Stimulated activated naive B cell treated with anti-CD40 and anti-IgM and Interleukin-4, amounts not matched to agents 10 μg/mL and 1 μg/mL and 100 μg/mL, for 72 hours (primary cell): ENCODE results near the gene TEX22.
"Not testable (repeated sequence)": the region's sequence is repeated elsewhere in the genome, so short reads cannot be mapped to it uniquely, and the experiment has no call there.

ENCODE experiments used
- ATAC-seq, 2 donors: fragments of 150-1000 bp; cut with Tn5 transposase; replicated peaks; 2 replicates each; pipeline ENCODE4 v1.10.0; 2021; ENCODE audit warnings: moderate library complexity in 1 of 2
- DNase-seq: peaks from one replicate; pipeline ENCODE4 v3.0.0; 2021
- H3K27ac Mint-ChIP-seq: one replicate; pipeline ENCODE4 v1.8.0; 2022; ENCODE audit warnings: mild to moderate bottlenecking, mixed read lengths
- H3K27me3 Mint-ChIP-seq, 2 donors: one replicate each; pipeline ENCODE4 v1.8.0; 2022; ENCODE audit warnings: mixed read lengths in 2 of 2
- H3K36me3 Mint-ChIP-seq, 2 donors: one replicate each; pipeline ENCODE4 v1.8.0; 2022; ENCODE audit warnings: mixed read lengths in 2 of 2, mild to moderate bottlenecking in 1 of 2
- H3K4me1 Mint-ChIP-seq, 2 donors: one replicate each; pipeline ENCODE4 v1.8.0; 2022; ENCODE audit warnings: mixed read lengths in 2 of 2, mild to moderate bottlenecking in 1 of 2
- H3K4me3 Mint-ChIP-seq, 2 donors: one replicate each; pipeline ENCODE4 v1.8.0; 2022; ENCODE audit warnings: mild to moderate bottlenecking in 2 of 2, mixed read lengths in 2 of 2, moderate library complexity in 1 of 2
- H3K9me3 Mint-ChIP-seq, 2 donors: one replicate each; pipeline ENCODE4 v1.8.0; 2022; ENCODE audit warnings: mixed read lengths in 2 of 2, mild to moderate bottlenecking in 1 of 2

Gene TEX22

DNA sequence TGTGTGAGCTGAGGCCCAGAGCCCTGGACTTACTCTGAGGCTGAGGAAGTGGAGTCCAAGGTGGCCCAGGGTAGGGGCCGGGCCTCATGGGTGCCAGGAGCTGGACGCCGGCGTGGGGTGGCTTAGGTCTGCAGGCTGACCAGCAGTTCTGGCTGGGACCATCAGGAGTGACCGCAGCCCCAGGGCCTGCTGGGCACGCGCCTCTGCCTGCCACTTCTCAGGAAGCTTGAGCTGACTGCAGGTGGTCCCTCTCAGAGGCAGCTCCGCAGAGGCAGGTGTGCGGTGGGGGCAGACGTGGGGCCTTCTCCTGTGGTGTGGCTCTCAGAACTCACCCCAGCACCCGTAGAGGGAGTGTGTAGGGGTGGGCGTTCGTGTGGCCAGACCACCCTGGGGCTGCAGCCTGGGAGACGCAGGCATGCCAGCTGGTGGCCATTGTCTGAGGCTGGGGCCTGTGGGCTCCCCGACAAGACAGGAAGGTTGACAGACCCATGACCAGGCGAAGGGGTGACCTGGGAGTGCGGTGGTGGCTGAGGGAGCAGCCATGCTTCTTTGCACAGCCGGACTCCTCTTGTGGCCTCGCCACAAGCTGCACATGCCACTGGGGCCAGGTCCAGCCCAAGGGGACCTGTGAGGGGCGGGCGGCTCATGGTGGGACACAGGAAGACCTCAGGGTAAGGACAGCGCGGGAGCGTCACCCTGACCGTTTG lies 40.0 kb upstream of the TEX22 start:
- peaks cover 2 to 3% of the 10 kb centered on the region in 2 donors for H3K4me1 Mint-ChIP-seq
- DNase-seq = no peak
- no peaks in the 10 kb centered on the region for H3K27me3 Mint-ChIP-seq
- H3K9me3 Mint-ChIP-seq = no peaks in the 10 kb centered on the region
- H3K27ac Mint-ChIP-seq = no peak overlapping the region
- H3K36me3 Mint-ChIP-seq = peaks cover 10 to 28% of the 10 kb centered on the region in 2 donors
- H3K4me3 Mint-ChIP-seq = no peak overlapping the region
- no peak for ATAC-seq

DNA sequence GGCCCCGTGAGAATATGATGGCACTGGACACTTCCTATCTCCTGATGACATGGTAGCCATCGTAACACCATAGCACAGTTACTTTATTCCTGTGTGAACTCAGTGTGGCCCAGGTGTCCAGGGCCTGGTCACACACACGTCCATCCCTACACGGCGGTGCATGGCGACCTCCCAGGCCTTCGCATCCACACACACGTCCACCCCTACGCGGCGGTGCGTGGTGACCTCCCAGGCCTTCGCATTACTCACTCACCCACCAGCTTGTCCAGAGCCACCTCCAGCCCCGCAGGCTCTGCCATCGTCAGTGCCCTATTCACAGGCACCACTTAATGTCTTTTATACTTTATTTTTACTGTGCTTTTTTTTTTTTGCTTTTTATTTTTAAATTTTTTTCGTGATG lies 39.4 kb upstream of the TEX22 start:
- DNase-seq (no peak), ATAC-seq (no peak)
- H3K4me1 Mint-ChIP-seq = peaks cover 7 to 9% of the 10 kb centered on the region in 2 donors
- no peak overlapping the region for H3K27ac Mint-ChIP-seq
- H3K4me3 Mint-ChIP-seq = no peak overlapping the region
- H3K9me3 Mint-ChIP-seq = no peaks in the 10 kb centered on the region
- H3K27me3 Mint-ChIP-seq = no peaks in the 10 kb centered on the region
- H3K36me3 Mint-ChIP-seq = peaks cover 10 to 28% of the 10 kb centered on the region in 2 donors

GRCh38 chr14:105361412-105361811 lies 36.9 kb upstream of the TEX22 start:
- H3K4me3 Mint-ChIP-seq, DNase-seq, ATAC-seq, H3K27me3 Mint-ChIP-seq, H3K9me3 Mint-ChIP-seq: not testable (repeated sequence)
- Mint-ChIP-seq H3K4me1 (peaks cover 10 to 11% of the 10 kb centered on the region in 2 donors), H3K36me3 (peaks cover 4 to 16% of the 10 kb centered on the region in 2 donors), H3K27ac (peak overlapping the region; percentile 42)

- Mint-ChIP-seq H3K9me3 (no peaks in the 10 kb centered on the region), H3K36me3 (peaks cover 7 to 15% of the 10 kb centered on the region in 2 donors), H3K4me3 (peak overlapping the region; percentile 74 to 77), H3K27ac (no peak overlapping the region), H3K27me3 (no peaks in the 10 kb centered on the region), H3K4me1 (peaks cover 11 to 12% of the 10 kb centered on the region in 2 donors)
- ATAC-seq = peak; percentile 74 to 82
- no peak for DNase-seq
Measured at GRCh38 chr14:105363847-105364708, 34.3 kb upstream of the TEX22 start.

- peaks cover 7 to 19% of the 10 kb centered on the region in 2 donors for H3K36me3 Mint-ChIP-seq
- ATAC-seq = no peak
- no peaks in the 10 kb centered on the region for H3K27me3 Mint-ChIP-seq
- no peak overlapping the region for H3K4me3 Mint-ChIP-seq
- H3K27ac Mint-ChIP-seq = no peak overlapping the region
- DNase-seq = no peak
- H3K4me1 Mint-ChIP-seq = peaks cover 11 to 12% of the 10 kb centered on the region in 2 donors
- H3K9me3 Mint-ChIP-seq = no peaks in the 10 kb centered on the region
Measured at GRCh38 chr14:105365101-105365500, 33.2 kb upstream of the TEX22 start.

- no peak overlapping the region for H3K27ac Mint-ChIP-seq
- DNase-seq (no peak), ATAC-seq (no peak)
- H3K4me1 Mint-ChIP-seq = peaks cover 12 to 13% of the 10 kb centered on the region in 2 donors
- no peaks in the 10 kb centered on the region for H3K9me3 Mint-ChIP-seq
- no peak overlapping the region for H3K4me3 Mint-ChIP-seq
- H3K27me3 Mint-ChIP-seq = no peaks in the 10 kb centered on the region
- H3K36me3 Mint-ChIP-seq = peaks cover 8 to 20% of the 10 kb centered on the region in 2 donors
Measured at GRCh38 chr14:105365681-105366080, 32.7 kb upstream of the TEX22 start.

DNA sequence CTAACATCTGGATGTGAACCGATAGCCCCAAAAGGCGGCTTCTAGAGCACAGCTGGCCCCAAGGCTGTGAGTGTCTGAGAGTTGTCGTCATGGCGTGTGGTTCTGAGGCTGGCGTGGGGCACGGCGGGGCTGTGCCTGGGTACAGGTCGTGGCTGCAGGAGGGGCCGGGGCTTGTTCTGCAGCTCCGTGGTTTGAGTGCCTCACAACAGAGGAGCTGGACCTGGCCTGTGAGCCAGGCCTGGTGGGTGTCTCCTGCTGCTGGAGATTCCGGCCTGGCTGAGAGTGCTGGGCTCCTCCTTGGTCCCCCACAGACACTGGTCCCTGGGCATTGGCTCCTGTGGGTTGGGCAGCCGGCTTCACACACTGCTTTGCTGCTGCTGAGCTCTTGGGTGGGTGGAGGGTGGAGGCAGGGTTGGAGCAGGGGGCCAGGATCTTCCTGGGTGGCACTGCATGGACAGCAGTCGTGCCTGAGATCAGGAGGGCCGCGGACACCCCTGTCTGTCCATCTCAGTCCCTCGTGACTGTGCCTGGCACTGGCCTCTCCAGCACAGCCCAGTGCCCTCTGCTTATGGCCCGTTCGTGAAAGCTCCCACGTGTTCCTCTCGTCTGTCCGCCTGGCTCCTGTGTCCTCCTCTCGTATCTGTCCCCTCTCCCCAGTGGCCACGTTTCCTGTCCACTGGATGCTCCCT lies 31.8 kb upstream of the TEX22 start:
- ATAC-seq (no peak), DNase-seq (no peak)
- Mint-ChIP-seq H3K27me3 (no peaks in the 10 kb centered on the region), H3K9me3 (no peaks in the 10 kb centered on the region), H3K27ac (no peak overlapping the region), H3K36me3 (peaks cover 12 to 21% of the 10 kb centered on the region in 2 donors), H3K4me1 (peaks cover 16 to 18% of the 10 kb centered on the region in 2 donors), H3K4me3 (peak overlapping the region; percentile 13 to 17)

DNA sequence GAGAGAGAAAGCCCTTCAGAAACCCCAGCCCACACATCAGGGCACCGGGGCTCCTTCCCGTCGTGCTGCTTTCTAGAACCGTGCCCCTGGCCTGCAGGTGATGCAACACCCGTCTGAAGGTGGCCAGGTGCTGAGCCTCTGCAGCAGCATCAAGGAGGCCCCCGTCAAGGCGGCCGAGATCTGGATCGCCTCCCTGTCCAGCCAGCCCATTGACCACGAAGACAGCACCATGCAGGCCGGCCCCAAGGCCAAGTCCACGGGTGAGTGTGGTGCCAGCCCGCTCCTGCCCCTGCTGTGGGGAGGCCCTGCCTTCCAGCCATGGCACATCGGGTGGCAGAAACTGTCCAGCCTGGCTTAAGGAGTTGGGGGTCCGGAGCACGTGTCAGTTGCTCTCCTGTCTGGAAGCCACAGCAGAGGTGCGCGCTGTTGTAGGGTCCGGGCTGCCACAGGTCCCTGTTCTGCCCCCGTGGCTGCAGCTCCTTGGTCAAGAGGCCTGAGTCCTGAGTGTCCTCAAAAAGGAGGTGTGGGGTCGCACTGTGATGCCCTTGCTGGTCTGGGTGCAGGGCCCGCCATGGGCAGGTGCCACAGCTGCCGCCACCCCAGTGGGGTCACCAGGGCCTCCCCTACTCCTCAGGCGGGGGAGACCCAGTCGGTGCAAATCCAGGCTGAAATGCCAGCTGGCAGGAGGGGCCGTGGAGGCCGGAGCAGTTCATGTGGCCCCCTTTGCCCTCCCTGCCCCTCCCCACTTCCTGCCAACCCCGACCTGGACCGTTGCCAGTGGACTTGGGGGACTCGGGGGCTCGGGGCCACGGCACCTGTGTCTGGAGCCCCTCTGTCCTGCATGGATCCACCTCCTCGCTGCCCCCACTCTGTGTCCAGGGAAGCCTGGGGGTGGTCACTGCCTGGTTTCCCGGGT lies 31.0 kb upstream of the TEX22 start:
- peaks cover 13 to 15% of the 10 kb centered on the region in 2 donors for H3K36me3 Mint-ChIP-seq
- H3K4me3 Mint-ChIP-seq = peak overlapping the region in 1 of 2 donors; percentile 17
- ATAC-seq (no peak), DNase-seq (no peak)
- H3K27ac Mint-ChIP-seq = no peak overlapping the region
- no peaks in the 10 kb centered on the region for H3K9me3 Mint-ChIP-seq
- H3K4me1 Mint-ChIP-seq = peaks cover 16 to 18% of the 10 kb centered on the region in 2 donors
- no peaks in the 10 kb centered on the region for H3K27me3 Mint-ChIP-seq

DNA sequence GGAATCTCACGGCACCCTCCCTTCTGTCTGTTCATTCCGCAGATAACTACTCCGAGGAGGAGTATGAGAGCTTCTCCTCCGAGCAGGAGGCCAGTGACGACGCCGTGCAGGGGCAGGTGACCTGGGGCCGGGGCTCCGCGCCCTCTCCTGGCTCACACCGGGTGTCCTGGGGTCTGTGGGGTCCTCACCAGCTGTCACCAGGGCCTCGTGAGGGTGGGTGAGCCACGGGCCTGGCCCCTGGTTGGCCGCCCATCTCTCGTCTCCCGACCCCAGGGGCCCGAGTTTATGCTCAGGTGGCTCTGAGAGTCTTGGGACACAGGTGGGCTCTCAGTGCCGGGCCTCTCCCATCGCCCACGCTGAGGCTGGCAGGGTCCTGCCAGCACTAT lies 30.3 kb upstream of the TEX22 start:
- peaks cover 13 to 15% of the 10 kb centered on the region in 2 donors for H3K36me3 Mint-ChIP-seq
- ATAC-seq = no peak
- H3K9me3 Mint-ChIP-seq = no peaks in the 10 kb centered on the region
- H3K4me1 Mint-ChIP-seq = peaks cover 16 to 18% of the 10 kb centered on the region in 2 donors
- no peaks in the 10 kb centered on the region for H3K27me3 Mint-ChIP-seq
- DNase-seq = no peak
- no peak overlapping the region for H3K4me3 Mint-ChIP-seq
- H3K27ac Mint-ChIP-seq = no peak overlapping the region

DNA sequence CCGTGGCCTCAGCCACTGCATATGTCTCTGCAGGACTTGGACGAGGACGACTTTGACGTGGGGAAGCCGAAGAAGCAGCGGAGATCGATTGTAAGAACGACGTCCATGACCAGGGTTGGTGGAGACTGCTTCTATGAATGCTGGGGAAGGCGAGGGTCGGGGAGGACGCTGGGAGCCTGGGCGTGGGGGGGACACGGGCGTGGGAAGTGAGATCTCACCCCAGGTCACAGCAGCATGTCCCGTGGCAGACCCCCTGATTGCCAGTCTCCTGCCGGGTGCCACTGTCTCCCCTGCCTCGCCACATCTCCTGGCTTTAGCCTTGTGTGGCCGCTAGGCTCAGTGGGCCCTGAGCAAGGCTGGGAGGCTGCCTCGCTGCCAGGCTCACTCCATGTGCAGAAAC lies 29.9 kb upstream of the TEX22 start:
- Mint-ChIP-seq H3K27ac (no peak overlapping the region), H3K36me3 (peaks cover 13 to 15% of the 10 kb centered on the region in 2 donors), H3K4me1 (peaks cover 13 to 14% of the 10 kb centered on the region in 2 donors), H3K4me3 (no peak overlapping the region), H3K9me3 (no peaks in the 10 kb centered on the region), H3K27me3 (no peaks in the 10 kb centered on the region)
- no peak for DNase-seq
- no peak for ATAC-seq

DNA sequence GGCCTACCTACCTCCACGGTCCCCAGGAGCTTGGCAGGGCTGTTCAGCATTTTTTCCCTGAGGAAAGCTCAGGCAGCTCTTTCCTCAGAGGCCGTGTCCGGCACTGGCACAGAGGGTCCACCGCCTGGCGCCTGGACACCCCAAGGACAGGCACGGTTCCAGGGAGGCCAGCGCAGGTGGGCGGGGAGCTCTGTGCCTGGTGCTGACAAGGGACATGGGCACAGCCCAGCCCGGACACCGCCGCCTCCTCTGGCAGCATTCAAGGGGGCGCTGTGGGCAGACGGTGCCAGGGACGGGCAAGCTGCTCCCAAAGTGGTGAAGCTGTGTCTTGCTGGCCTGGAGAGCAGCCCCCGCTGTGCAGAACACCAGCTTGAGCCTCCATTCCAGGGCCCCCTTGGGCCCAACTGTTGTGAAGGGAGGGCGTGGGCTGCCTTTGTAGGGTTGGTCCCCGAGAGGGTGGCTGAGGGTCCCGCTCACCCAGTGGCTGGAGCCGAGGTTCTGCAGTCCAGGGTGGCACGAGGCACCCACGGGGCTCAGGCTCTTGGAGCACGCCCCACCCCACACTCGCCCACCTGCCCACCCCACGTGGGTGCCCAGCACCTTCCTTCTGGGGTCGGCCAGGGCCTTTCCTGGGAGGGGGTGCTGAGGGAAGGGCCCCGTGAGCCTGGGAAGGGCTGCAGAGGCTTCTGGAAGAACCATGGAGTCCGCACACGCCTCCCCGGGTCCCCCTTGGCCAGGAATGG lies 29.3 kb upstream of the TEX22 start:
- H3K9me3 Mint-ChIP-seq = no peaks in the 10 kb centered on the region
- H3K36me3 Mint-ChIP-seq = peaks cover 13 to 15% of the 10 kb centered on the region in 2 donors
- no peak overlapping the region for H3K4me3 Mint-ChIP-seq

DNA sequence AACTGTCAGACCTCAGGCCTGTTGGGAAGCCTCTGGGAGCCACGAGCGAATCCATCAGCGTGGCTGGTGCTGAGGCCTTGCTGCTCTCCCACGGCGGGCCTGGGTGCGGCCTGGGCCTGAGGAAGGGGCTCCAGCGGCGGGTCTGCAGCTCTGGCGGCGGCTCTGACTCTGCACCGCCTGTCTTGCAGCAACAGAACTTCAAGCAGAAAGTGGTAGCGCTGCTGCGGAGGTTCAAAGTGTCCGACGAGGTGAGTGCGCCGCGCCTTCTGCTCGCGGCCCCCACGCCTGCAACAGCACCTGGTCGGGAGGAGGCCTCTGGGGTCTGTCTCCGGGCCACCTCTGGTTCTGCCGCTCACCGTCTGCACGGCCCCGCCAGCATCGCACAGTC lies 28.7 kb upstream of the TEX22 start:
- Mint-ChIP-seq H3K36me3 (peaks cover 13 to 15% of the 10 kb centered on the region in 2 donors), H3K4me1 (peaks cover 7% of the 10 kb centered on the region in 2 donors), H3K27me3 (no peaks in the 10 kb centered on the region), H3K4me3 (no peak overlapping the region), H3K9me3 (no peaks in the 10 kb centered on the region), H3K27ac (no peak overlapping the region)
- ATAC-seq = no peak
- DNase-seq = no peak

More for the DNA sequence above, 29.3 kb upstream of the TEX22 start:
- H3K27ac Mint-ChIP-seq = no peak overlapping the region
- peaks cover 7 to 8% of the 10 kb centered on the region in 2 donors for H3K4me1 Mint-ChIP-seq
- no peaks in the 10 kb centered on the region for H3K27me3 Mint-ChIP-seq
- no peak for DNase-seq
- no peak for ATAC-seq

GRCh38 chr14:105374389-105374788 lies 23.9 kb upstream of the TEX22 start:
- peaks cover 8 to 19% of the 10 kb centered on the region in 2 donors for H3K36me3 Mint-ChIP-seq
- H3K9me3 Mint-ChIP-seq = peaks cover 4 to 7% of the 10 kb centered on the region in 2 donors
- DNase-seq (no peak), ATAC-seq (no peak)
- H3K27ac Mint-ChIP-seq = no peak overlapping the region
- no peaks in the 10 kb centered on the region for H3K27me3 Mint-ChIP-seq
- H3K4me3 Mint-ChIP-seq = no peak overlapping the region
- peaks cover 14 to 18% of the 10 kb centered on the region in 2 donors for H3K4me1 Mint-ChIP-seq
